MCF 10A (cell line): Measurements from ENCODE around the gene LPP. TPM values are rescaled to one million over a fixed set of nuclear protein-coding genes. Genes with fewer than 3 reads are reported as not detected.

Source experiments
- BruUV-seq: library from RNA; stranded (reverse); fragments of 400-500 nt; replicated peaks from 2 replicates; lab custom pipeline; 2021; lab: Mats Ljungman, UMichigan
- CTCF ChIA-PET: fragments of 300-600 bp; sonication (Branson Sonifier 250); formaldehyde crosslinking; extraction: SDS; loops from one replicate; lab custom pipeline; 2021; ENCODE audit warnings: antibody characterized with exemption, inconsistent platforms; lab: Yijun Ruan, JAX
- POLR2A ChIA-PET: fragments of 300-600, 350-650 bp; sonication (Branson Sonifier 250); formaldehyde crosslinking; extraction: SDS; loops from one replicate; lab custom pipeline; 2020; ENCODE audit warnings: antibody characterized with exemption, inconsistent platforms; lab: Yijun Ruan, JAX
- DNase-seq: peaks from one replicate; pipeline ENCODE4 v3.0.0-alpha.2; 2018; ENCODE audit not compliant: unreplicated experiment
- H3K27ac Mint-ChIP-seq: one replicate; pipeline ENCODE4 v1.8.0; 2022; ENCODE audit warnings: mild to moderate bottlenecking, low read depth, mixed read lengths; ENCODE audit not compliant: unreplicated experiment
- H3K27me3 Mint-ChIP-seq: one replicate; pipeline ENCODE4 v1.8.0; 2022; ENCODE audit warnings: mixed read lengths; ENCODE audit not compliant: insufficient read depth, unreplicated experiment
- H3K36me3 Mint-ChIP-seq: one replicate; pipeline ENCODE4 v1.8.0; 2022; ENCODE audit warnings: mild to moderate bottlenecking, moderate library complexity, mixed read lengths; ENCODE audit not compliant: insufficient read depth, unreplicated experiment
- H3K4me1 Mint-ChIP-seq: one replicate; pipeline ENCODE4 v1.8.0; 2022; ENCODE audit warnings: mixed read lengths; ENCODE audit not compliant: insufficient read depth, unreplicated experiment
- H3K4me3 Mint-ChIP-seq: one replicate; pipeline ENCODE4 v1.8.0; 2022; ENCODE audit warnings: mild to moderate bottlenecking, moderate library complexity, mixed read lengths; ENCODE audit not compliant: unreplicated experiment
- H3K9me3 Mint-ChIP-seq: one replicate; pipeline ENCODE4 v1.8.0; 2022; ENCODE audit warnings: mixed read lengths; ENCODE audit not compliant: unreplicated experiment
- CTCF ChIP-seq: fragments of 200-600 bp; IDR thresholded peaks from one replicate; pipeline ENCODE4 v1.8.0; 2022; ENCODE audit warnings: antibody characterized with exemption, mild to moderate bottlenecking; ENCODE audit not compliant: unreplicated experiment
- intact Hi-C: fragments of 100-400 bp; cut with micrococcal nuclease; formaldehyde crosslinking; loops from 2 replicates; pipeline ENCODE4 v1.14.1; 2022
- total RNA-seq: library from RNA; stranded (reverse); gene quantifications from 2 replicates; pipeline ENCODE4 v1.2.3, GENCODE V29; 2022

Gene LPP
- total RNA-seq, 1 experiment from 2014 or later, result 117 TPM

- intact Hi-C loops, result no loop called here
- DNase-seq, result peak; percentile 74
- no peaks in the 10 kb centered on the region for H3K36me3 Mint-ChIP-seq
- H3K27ac Mint-ChIP-seq, result no peak overlapping the region
- H3K4me3 Mint-ChIP-seq, result no peak overlapping the region
- CTCF ChIA-PET, result interaction anchor here (0.6 to 1.7 kb wide), 3 partner anchors 46 to 592 kb away, joined by 3 to 5 read pairs (median 4); no protein-coding TSS in a partner anchor
- POLR2A ChIA-PET, result interaction anchor here (0.5 to 1.7 kb wide), 7 partner anchors 10 to 1578 kb away, joined by 3 to 8 read pairs (median 3); partner anchors contain the start of gene BCL6
- BruUV-seq, result no TSS peak
- no peak for TF ChIP-seq CTCF
- peaks cover 6% of the 10 kb centered on the region for H3K4me1 Mint-ChIP-seq
- H3K9me3 Mint-ChIP-seq, result no peaks in the 10 kb centered on the region
- H3K27me3 Mint-ChIP-seq, result no peaks in the 10 kb centered on the region
Observed at GRCh38 chr3:188362405-188362831, 208.5 kb downstream of the LPP start.

DNA sequence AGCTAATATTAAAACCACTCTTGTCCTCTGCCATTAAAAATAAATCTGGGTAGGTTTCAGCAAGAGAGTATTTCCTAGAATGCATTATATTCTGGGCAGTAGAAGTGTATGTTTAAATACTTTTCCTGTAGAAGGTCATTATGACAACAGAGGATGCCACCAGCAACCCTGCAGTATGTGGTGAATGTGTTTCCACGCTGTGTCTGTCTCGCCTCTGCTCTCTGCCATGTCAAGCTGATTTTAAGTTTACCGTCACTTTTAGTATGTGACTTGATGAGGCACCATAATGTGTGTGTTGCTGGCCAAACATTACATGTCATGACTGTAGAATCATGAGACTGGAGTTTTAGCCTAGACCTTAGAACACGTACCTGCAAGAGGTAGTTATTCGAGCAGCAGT lies 211.2 kb downstream of the LPP start:
- peaks cover 6% of the 10 kb centered on the region for H3K4me1 Mint-ChIP-seq
- ChIA-PET POLR2A (no interaction called here), CTCF (interaction anchor here (1.4 kb wide), 1 partner anchor 15 kb away, joined by 3 read pairs; no protein-coding TSS in a partner anchor)
- DNase-seq, result no peak
- H3K4me3 Mint-ChIP-seq, result no peak overlapping the region
- intact Hi-C loops, result no loop called here
- no peaks in the 10 kb centered on the region for H3K27me3 Mint-ChIP-seq
- no peak overlapping the region for H3K27ac Mint-ChIP-seq
- H3K9me3 Mint-ChIP-seq, result no peaks in the 10 kb centered on the region
- H3K36me3 Mint-ChIP-seq, result no peaks in the 10 kb centered on the region
- BruUV-seq, result no TSS peak
- TF ChIP-seq CTCF, result no peak

- no peak for TF ChIP-seq CTCF
- Mint-ChIP-seq H3K27me3 (no peaks in the 10 kb centered on the region), H3K4me3 (no peak overlapping the region), H3K36me3 (no peaks in the 10 kb centered on the region), H3K9me3 (no peaks in the 10 kb centered on the region), H3K4me1 (peaks cover 6% of the 10 kb centered on the region), H3K27ac (no peak overlapping the region)
- intact Hi-C loops, result no loop called here
- ChIA-PET CTCF (interaction anchor here (0.7 to 0.9 kb wide), 2 partner anchors 88 to 625 kb away, joined by 3 read pairs; no protein-coding TSS in a partner anchor), POLR2A (interaction anchor here (0.6 kb wide), 1 partner anchor 267 kb away, joined by 3 read pairs; no protein-coding TSS in a partner anchor)
- DNase-seq, result no peak
- no TSS peak for BruUV-seq
Observed at GRCh38 chr3:188365988-188366698, 212.2 kb downstream of the LPP start.

DNA sequence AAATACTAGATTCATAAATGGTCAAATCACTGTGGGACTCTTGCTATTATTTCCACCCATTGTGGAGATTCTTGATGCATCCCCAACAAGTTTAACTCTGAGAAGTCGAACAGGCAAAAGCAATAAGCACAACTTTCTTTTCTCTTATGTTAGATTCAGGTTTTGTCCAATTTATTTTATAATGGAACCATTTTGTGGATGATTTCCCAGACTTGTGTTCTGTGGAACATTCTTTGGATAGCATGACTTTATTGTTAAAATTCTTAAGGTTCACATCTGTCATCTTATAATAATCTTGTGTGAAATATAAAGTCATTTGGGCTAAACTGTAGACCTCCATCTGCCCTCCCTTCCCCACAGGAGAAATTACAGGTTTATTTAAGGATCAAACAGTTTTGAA lies 213.7 kb downstream of the LPP start:
- Mint-ChIP-seq H3K27me3 (no peaks in the 10 kb centered on the region), H3K9me3 (no peaks in the 10 kb centered on the region), H3K36me3 (peaks cover 6% of the 10 kb centered on the region), H3K4me1 (no peaks in the 10 kb centered on the region), H3K27ac (no peak overlapping the region), H3K4me3 (no peak overlapping the region)
- CTCF ChIA-PET, result no interaction called here
- intact Hi-C loops, result no loop called here
- no TSS peak for BruUV-seq
- TF ChIP-seq CTCF, result no peak
- no peak for DNase-seq
- POLR2A ChIA-PET, result interaction anchor here (0.6 kb wide), 1 partner anchor 620 kb away, joined by 3 read pairs; no protein-coding TSS in a partner anchor
